K562 (cell line): ENCODE data around the gene NSMCE1. TPM values are rescaled to one million over a fixed set of nuclear protein-coding genes. Genes with fewer than 3 reads are reported as not detected.

Source experiments
- ATAC-seq: fragments of 200-7000 bp; cut with Tn5 transposase; 3 replicates; pipeline ENCODE4 v1.9.1; 2020; ENCODE audit warnings: moderate library complexity
- BruUV-seq: library from RNA; stranded (reverse); fragments of 400-500 nt; replicated peaks from 2 replicates; lab custom pipeline; 2021; lab: Mats Ljungman, UMichigan
- CTCF ChIA-PET: fragments of 300-600 bp; formaldehyde crosslinking; extraction: SDS; loops from one replicate; lab custom pipeline; 2021; ENCODE audit warnings: low intra/inter-chr PET ratio; lab: Yijun Ruan, JAX
- POLR2A ChIA-PET: fragments of 300-600, 350-650 bp; sonication (Branson Sonifier 250); formaldehyde crosslinking; extraction: SDS; loops from one replicate; lab custom pipeline; 2021; ENCODE audit warnings: antibody characterized with exemption, inconsistent platforms; lab: Yijun Ruan, JAX
- DNase-seq, 4 experiments: peaks; one replicate each; pipeline versions ENCODE4 v3.0.0 to v3.0.0-alpha.2; 2011 to 2018; ENCODE audit warnings: low spot score in 3 of 4, mixed read lengths in 3 of 4; ENCODE audit errors: extremely low read depth in 1 of 4
- FAIRE-seq: peaks from 2 replicates; lab custom pipeline; 2011; peaks lifted over from hg19 to GRCh38; lab: Jason Lieb, UNC
- H2AFZ ChIP-seq: 2 replicates; pipeline ENCODE4 v1.6.0; 2011; ENCODE audit warnings: low read depth, low read length, control low read depth, inconsistent platforms
- H3K27ac ChIP-seq: fragments of 200-600 bp; 3 replicates; pipeline ENCODE4 v1.8.0; 2011; ENCODE audit warnings: low read depth, mild to moderate bottlenecking, control low read depth, inconsistent platforms, low read length, moderate library complexity, mixed read lengths; ENCODE audit errors: extremely low read depth
- H3K27me3 ChIP-seq, 2 experiments: fragments of 300-600 bp in 1 of 2; 2 replicates in 1 of 2; 3 replicates in 1 of 2; pipeline versions ENCODE4 v1.6.0 to v1.8.0; 2011; ENCODE audit warnings: inconsistent platforms in 2 of 2, low read length in 2 of 2, mild to moderate bottlenecking in 1 of 2, mixed read lengths in 1 of 2, moderate library complexity in 1 of 2; ENCODE audit not compliant: control insufficient read depth in 2 of 2, insufficient read depth in 2 of 2
- H3K36me3 ChIP-seq: fragments of 300-600 bp; 3 replicates; pipeline ENCODE4 v1.8.0; 2011; ENCODE audit warnings: mild to moderate bottlenecking, low read length, inconsistent platforms; ENCODE audit not compliant: control insufficient read depth, insufficient read depth
- H3K4me1 ChIP-seq, 2 experiments: fragments of 200-600 bp in 1 of 2; replicated peaks in 1 of 2; 2 replicates in 1 of 2; 3 replicates in 1 of 2; pipeline versions ENCODE4 v1.5.1 to v1.8.0; 2011; ENCODE audit warnings: inconsistent platforms in 2 of 2, low read length in 2 of 2, mild to moderate bottlenecking in 1 of 2, mixed read lengths in 1 of 2, moderate library complexity in 1 of 2; ENCODE audit not compliant: control insufficient read depth in 2 of 2, insufficient read depth in 2 of 2
- H3K4me2 ChIP-seq: 2 replicates; pipeline ENCODE4 v1.6.1; 2011; ENCODE audit warnings: low read length, control low read depth, inconsistent platforms, mixed read lengths; ENCODE audit not compliant: insufficient read depth
- H3K4me3 ChIP-seq: fragments of 200-600 bp; sonication (generic), shearing (Covaris generic); 2 replicates; pipeline ENCODE4 v1.5.1; 2016; ENCODE audit warnings: control low read depth, inconsistent platforms
- H3K79me2 ChIP-seq: fragments of 200-600 bp; 3 replicates; pipeline ENCODE4 v1.8.0; 2011; ENCODE audit warnings: low read length, inconsistent platforms; ENCODE audit not compliant: control insufficient read depth, insufficient read depth
- H3K9ac ChIP-seq, 2 experiments: 2 replicates each; pipeline versions ENCODE4 v1.6.0 to v1.6.1; 2011; ENCODE audit warnings: low read depth in 2 of 2, low read length in 2 of 2, control low read depth in 1 of 2, inconsistent platforms in 1 of 2, mild to moderate bottlenecking in 1 of 2, mixed read lengths in 1 of 2; ENCODE audit not compliant: insufficient read depth in 1 of 2
- H3K9me1 ChIP-seq: one replicate; pipeline ENCODE4 v1.6.0; 2011; ENCODE audit warnings: inconsistent platforms, mild to moderate bottlenecking, low read length, moderate library complexity; ENCODE audit not compliant: control insufficient read depth, insufficient read depth
- H3K9me3 ChIP-seq: replicated peaks from 2 replicates; pipeline ENCODE4 v1.5.1; 2011; ENCODE audit warnings: low read depth, low read length, inconsistent platforms; ENCODE audit not compliant: control insufficient read depth, insufficient read depth
- H4K20me1 ChIP-seq: replicated peaks from 2 replicates; pipeline ENCODE4 v1.6.1; 2011; ENCODE audit warnings: low read length, inconsistent platforms, mixed read lengths; ENCODE audit not compliant: control insufficient read depth, insufficient read depth
- CBX8 ChIP-seq: fragments of 200-600 bp; sonication (generic); IDR thresholded peaks from 2 replicates; pipeline ENCODE4 v1.6.1; 2012; ENCODE audit warnings: borderline replicate concordance, mixed run types, low read depth, mild to moderate bottlenecking, moderate library complexity, mixed read lengths, low read length, control low read depth, inconsistent platforms; ENCODE audit not compliant: poor library complexity, severe bottlenecking; ENCODE audit errors: extremely low read depth
- DMBX1 ChIP-seq: fragments of 250-450 bp; sonication (Bioruptor Pico); IDR thresholded peaks from 2 replicates; pipeline ENCODE4 v1.8.0; 2022; ENCODE audit warnings: inconsistent platforms, mild to moderate bottlenecking, moderate library complexity, borderline replicate concordance
- E2F3 ChIP-seq: fragments of 250-450 bp; sonication (Bioruptor Pico); IDR thresholded peaks from 2 replicates; pipeline ENCODE4 v1.4.0; 2020; ENCODE audit warnings: mild to moderate bottlenecking
- ETV1 ChIP-seq: fragments of 450-650 bp; conservative IDR thresholded peaks from 2 replicates; pipeline ENCODE4 v1.6.1; 2016; ENCODE audit warnings: missing genetic modification characterization, control low read depth, low read depth, missing compliant biosample characterization
- FOXP1 ChIP-seq: sonication (generic); formaldehyde crosslinking; IDR thresholded peaks from 2 replicates; pipeline ENCODE4 v1.8.0; 2022; ENCODE audit warnings: mild to moderate bottlenecking, missing genetic modification reagents
- ILK ChIP-seq: fragments of 450-650 bp; IDR thresholded peaks from 2 replicates; pipeline ENCODE4 v1.6.1; 2016; ENCODE audit warnings: missing genetic modification characterization, low read depth, mild to moderate bottlenecking, missing compliant biosample characterization, moderate library complexity, borderline replicate concordance
- KAT7 ChIP-seq: sonication (generic); formaldehyde crosslinking; IDR thresholded peaks from 2 replicates; pipeline ENCODE4 v1.8.0; 2022; ENCODE audit warnings: missing genetic modification reagents, mild to moderate bottlenecking, borderline replicate concordance
- KLF10 ChIP-seq: fragments of 250-450 bp; sonication (Bioruptor Pico); IDR thresholded peaks from 2 replicates; pipeline ENCODE4 v1.6.1; 2021; ENCODE audit warnings: matching md5 sums
- NFIX ChIP-seq: fragments of 250-450 bp; sonication (Bioruptor Pico); IDR thresholded peaks from 2 replicates; pipeline ENCODE4 v1.4.0; 2020; ENCODE audit warnings: low read depth, mild to moderate bottlenecking, moderate library complexity
- RAD21 ChIP-seq, 2 experiments: fragments of 250-450 bp in 1 of 2; fragments of 450-650 bp in 1 of 2; sonication (Bioruptor Pico) in 1 of 2; formaldehyde crosslinking in 1 of 2; IDR thresholded peaks in 1 of 2; conservative IDR thresholded peaks in 1 of 2; 2 replicates each; pipeline versions ENCODE4 v1.4.0 to v1.8.0; 2020 to 2022; ENCODE audit warnings: mild to moderate bottlenecking in 2 of 2, moderate library complexity in 1 of 2
- RHOXF2B ChIP-seq: fragments of 250-450 bp; sonication (Bioruptor Pico); conservative IDR thresholded peaks from 2 replicates; pipeline ENCODE4 v1.5.1; 2021
- ZBTB1 ChIP-seq: sonication (generic); formaldehyde crosslinking; IDR thresholded peaks from 2 replicates; pipeline ENCODE4 v1.8.1; 2023; ENCODE audit warnings: missing genetic modification reagents, low read depth, mild to moderate bottlenecking, borderline replicate concordance
- ZNF347 ChIP-seq: fragments of 450-650 bp; formaldehyde crosslinking; IDR thresholded peaks from 2 replicates; pipeline ENCODE4 v1.4.0; 2020; ENCODE audit warnings: low read depth, mild to moderate bottlenecking, moderate library complexity
- ZNF589 ChIP-seq: fragments of 200-800 bp; sonication (Bioruptor generic); IDR thresholded peaks from 2 replicates; pipeline ENCODE4 v1.6.1; 2016; ENCODE audit warnings: low read depth, missing genetic modification characterization, missing compliant biosample characterization
- ZNF707 ChIP-seq: fragments of 250-450 bp; sonication (Bioruptor Pico); conservative IDR thresholded peaks from 2 replicates; pipeline ENCODE4 v1.8.0; 2022; ENCODE audit warnings: inconsistent platforms, mild to moderate bottlenecking, moderate library complexity
- ZSCAN29 ChIP-seq: fragments of 450-650 bp; IDR thresholded peaks from 2 replicates; pipeline ENCODE4 v1.6.1; 2017
- WGBS: fragments of 100-300 bp; shearing (Covaris generic); methylation state at CpG from one replicate; pipeline ENCODE4 v1.1.6; 2016; ENCODE audit warnings: low coverage, mixed read lengths; ENCODE audit not compliant: insufficient coverage; ENCODE audit errors: missing lambda C conversion rate; 5-methylcytosine and 5-hydroxymethylcytosine counted together
- in situ Hi-C: fragments of 300-500 bp; cut with MboI; formaldehyde crosslinking; loops from 4 replicates; pipeline ENCODE4 v1.15.0; 2018; ENCODE audit warnings: inconsistent platforms, mixed read lengths
- intact Hi-C: fragments of 100-400 bp; cut with micrococcal nuclease; formaldehyde crosslinking; loops from 2 replicates; pipeline ENCODE4 v1.14.2; 2022
- polyA plus RNA-seq, 8 experiments: library from polyadenylated mRNA; depleted of rRNA in 4 of 8; stranded (reverse) in 5 of 8; unstranded in 3 of 8; fragments of >200 nt; fragmentation: Nextera tagmentation in 2 of 8; fragmentation: Illumina TruSeq in 1 of 8; extraction: Ambion mirVana in 2 of 8; extraction: Trizol in 1 of 8; gene quantifications; 2 replicates each; pipeline versions ENCODE4 v1.2.1 to v1.2.3, GENCODE V29; 2011 to 2014; ENCODE audit warnings: inconsistent platforms in 1 of 8, missing spikeins in 1 of 8
- total RNA-seq, 7 experiments: library from RNA; depleted of rRNA in 6 of 7; stranded (reverse); fragments of >200 nt in 6 of 7; fragmentation: Illumina TruSeq in 2 of 7; extraction: Trizol in 2 of 7; gene quantifications; 2 replicates each; pipeline versions ENCODE4 v1.2.1 to v1.2.3, GENCODE V29; 2011 to 2021; ENCODE audit warnings: low replicate concordance in 1 of 7

NSMCE1 gene
- total and polyA plus RNA-seq, 9 of the 15 experiments (the other 6 are each of a cell fraction or from before 2014, with no cell fraction given): 52.1 to 163 (median 61.5) TPM

GRCh38 chr16:27311448-27311830 is 42.9 kb upstream of the NSMCE1 start:
- peak; percentile 19 for FAIRE-seq
- POLR2A ChIA-PET: interaction anchor here (0.6 kb wide), 1 partner anchor 40 kb away, joined by 3 read pairs; no protein-coding TSS in a partner anchor
- ATAC-seq: no peak

GRCh38 chr16:27310576-27311447 is 42.2 kb upstream of the NSMCE1 start:
- ChIA-PET POLR2A (interaction anchor here (0.6 kb wide), 1 partner anchor 39 kb away, joined by 3 read pairs; no protein-coding TSS in a partner anchor), CTCF (interaction anchor here (0.6 kb wide), 1 partner anchor 76 kb away, joined by 3 read pairs; no protein-coding TSS in a partner anchor)
- DNase-seq: no peak
- BruUV-seq: no TSS peak
- no peak overlapping the region for H3K9ac ChIP-seq
- peaks cover 19 to 45% of the 10 kb centered on the region in 2 experiments for H3K27me3 ChIP-seq
- no peak overlapping the region for H3K4me2 ChIP-seq
- in situ Hi-C loops (no loop called here), intact Hi-C loops (no loop called here)
- H3K9me3 ChIP-seq: no peaks in the 10 kb centered on the region
- H3K4me3 ChIP-seq: no peak overlapping the region
- H3K9me1 ChIP-seq: no peaks in the 10 kb centered on the region
- H3K4me1 ChIP-seq: peaks cover 4 to 14% of the 10 kb centered on the region in 2 experiments; a peak in 4 of 5 replicates
- H3K27ac ChIP-seq: no peak overlapping the region
- no peak overlapping the region for H2AFZ ChIP-seq
- 20% methylated on average over 15 of the region's 16 CpGs for WGBS
- ATAC-seq: no peak
- H3K79me2 ChIP-seq: no peaks in the 10 kb centered on the region
- H4K20me1 ChIP-seq: no peaks in the 10 kb centered on the region; the same call in 1 of the 2 replicates
- H3K36me3 ChIP-seq: no peaks in the 10 kb centered on the region
- FAIRE-seq: no peak
- no peak for TF ChIP-seq NFIX (CRISPR knock-in tag)
- TF ChIP-seq KLF10 (CRISPR knock-in tag): no peak
- TF ChIP-seq E2F3 (CRISPR knock-in tag): no peak
- TF ChIP-seq RHOXF2B (CRISPR knock-in tag): no peak
- TF ChIP-seq ZSCAN29: no peak
- no peak for TF ChIP-seq DMBX1 (CRISPR knock-in tag)
- TF ChIP-seq KAT7 (CRISPR knock-in tag): no peak
- TF ChIP-seq RAD21 (CRISPR knock-in tag; conservative IDR thresholded peaks at IDR 0.05 in 1 of 2, IDR thresholded peaks at IDR 0.05 in 1 of 2): no peak
- no peak for TF ChIP-seq ILK (tag)
- TF ChIP-seq ZNF707 (CRISPR knock-in tag): no peak
- no peak for TF ChIP-seq CBX8

More at GRCh38 chr16:27311448-27311830, 42.9 kb upstream of the NSMCE1 start:
- Histone ChIP-seq H3K4me3 (no peak overlapping the region), H2AFZ (no peak overlapping the region), H3K36me3 (no peaks in the 10 kb centered on the region), H4K20me1 (no peaks in the 10 kb centered on the region; the same call in 1 of the 2 replicates), H3K9ac (no peak overlapping the region), H3K79me2 (no peaks in the 10 kb centered on the region), H3K9me1 (no peaks in the 10 kb centered on the region), H3K4me2 (no peak overlapping the region), H3K27ac (no peak overlapping the region), H3K9me3 (no peaks in the 10 kb centered on the region), H3K4me1 (peaks cover 4 to 14% of the 10 kb centered on the region in 2 experiments; a peak in 4 of 5 replicates), H3K27me3 (peaks cover 19 to 45% of the 10 kb centered on the region in 2 experiments)
- no peak for DNase-seq
- BruUV-seq: no TSS peak
- in situ Hi-C loops: no loop called here
- WGBS: 11% methylated on average over 8 of the region's 8 CpGs
- TF ChIP-seq FOXP1 (no peak), ETV1 (no peak), ZBTB1 (CRISPR knock-in tag) (no peak), ZNF347 (CRISPR knock-in tag) (no peak), ZNF589 (CRISPR knock-in tag) (no peak)
- CTCF ChIA-PET: interaction anchor here (0.6 kb wide), 1 partner anchor 76 kb away, joined by 3 read pairs; no protein-coding TSS in a partner anchor
- intact Hi-C loops: no loop called here
